LNCaP clone FGC (cell line): ENCODE results near the gene REM2.
"Not testable (repeated sequence)": the region's sequence is repeated elsewhere in the genome, so short reads cannot be mapped to it uniquely, and the experiment has no call there.

ENCODE experiments used
- DNase-seq: peaks from one replicate; pipeline ENCODE4 v3.0.0-alpha.2; 2011; ENCODE audit warnings: low read depth
- H3K4me3 ChIP-seq: 2 replicates; pipeline ENCODE4 v1.5.1; 2011; ENCODE audit warnings: mild to moderate bottlenecking, low read depth, low read length, control low read depth
- TF ChIP-seq, protein P1 (sequence below): IDR thresholded peaks from 2 replicates; pipeline ENCODE4 v1.5.1; 2012; ENCODE audit warnings: mild to moderate bottlenecking; ENCODE audit not compliant: control insufficient read depth, insufficient read depth; ENCODE audit errors: extremely low read depth

The REM2 gene

GRCh38 chr14:22910916-22911315 lies 27.9 kb downstream of the REM2 start:
- DNase-seq: no peak

DNA sequence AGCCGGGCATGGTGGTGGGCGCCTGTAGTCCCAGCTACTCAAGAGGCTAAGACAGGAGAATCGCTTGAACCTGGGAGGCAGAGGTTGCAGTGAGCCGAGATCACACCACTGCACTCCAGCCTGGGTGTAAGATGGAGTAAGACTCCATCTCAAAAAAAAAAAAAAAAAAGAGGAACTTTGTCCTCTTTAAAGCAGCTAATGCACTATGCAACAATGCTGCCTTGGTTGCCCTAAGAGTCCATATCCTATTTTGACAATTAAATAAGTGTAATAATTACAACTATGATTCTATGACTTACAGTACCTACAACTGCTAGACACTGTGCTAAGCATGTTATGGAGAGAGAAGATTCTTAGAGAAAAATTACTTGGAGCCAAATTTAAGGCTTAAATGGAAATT lies 31.8 kb downstream of the REM2 start:
- DNase-seq, H3K4me3 ChIP-seq: not testable (repeated sequence)

More at GRCh38 chr14:22910916-22911315, 27.9 kb downstream of the REM2 start:
- TF ChIP-seq, protein P1, sequence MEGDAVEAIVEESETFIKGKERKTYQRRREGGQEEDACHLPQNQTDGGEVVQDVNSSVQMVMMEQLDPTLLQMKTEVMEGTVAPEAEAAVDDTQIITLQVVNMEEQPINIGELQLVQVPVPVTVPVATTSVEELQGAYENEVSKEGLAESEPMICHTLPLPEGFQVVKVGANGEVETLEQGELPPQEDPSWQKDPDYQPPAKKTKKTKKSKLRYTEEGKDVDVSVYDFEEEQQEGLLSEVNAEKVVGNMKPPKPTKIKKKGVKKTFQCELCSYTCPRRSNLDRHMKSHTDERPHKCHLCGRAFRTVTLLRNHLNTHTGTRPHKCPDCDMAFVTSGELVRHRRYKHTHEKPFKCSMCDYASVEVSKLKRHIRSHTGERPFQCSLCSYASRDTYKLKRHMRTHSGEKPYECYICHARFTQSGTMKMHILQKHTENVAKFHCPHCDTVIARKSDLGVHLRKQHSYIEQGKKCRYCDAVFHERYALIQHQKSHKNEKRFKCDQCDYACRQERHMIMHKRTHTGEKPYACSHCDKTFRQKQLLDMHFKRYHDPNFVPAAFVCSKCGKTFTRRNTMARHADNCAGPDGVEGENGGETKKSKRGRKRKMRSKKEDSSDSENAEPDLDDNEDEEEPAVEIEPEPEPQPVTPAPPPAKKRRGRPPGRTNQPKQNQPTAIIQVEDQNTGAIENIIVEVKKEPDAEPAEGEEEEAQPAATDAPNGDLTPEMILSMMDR: no peak
- H3K4me3 ChIP-seq: no peak overlapping the region

GRCh38 chr14:22915886-22916521 lies 33.0 kb downstream of the REM2 start:
- TF ChIP-seq, protein P1: no peak
- no peak overlapping the region for H3K4me3 ChIP-seq
- no peak for DNase-seq

DNA sequence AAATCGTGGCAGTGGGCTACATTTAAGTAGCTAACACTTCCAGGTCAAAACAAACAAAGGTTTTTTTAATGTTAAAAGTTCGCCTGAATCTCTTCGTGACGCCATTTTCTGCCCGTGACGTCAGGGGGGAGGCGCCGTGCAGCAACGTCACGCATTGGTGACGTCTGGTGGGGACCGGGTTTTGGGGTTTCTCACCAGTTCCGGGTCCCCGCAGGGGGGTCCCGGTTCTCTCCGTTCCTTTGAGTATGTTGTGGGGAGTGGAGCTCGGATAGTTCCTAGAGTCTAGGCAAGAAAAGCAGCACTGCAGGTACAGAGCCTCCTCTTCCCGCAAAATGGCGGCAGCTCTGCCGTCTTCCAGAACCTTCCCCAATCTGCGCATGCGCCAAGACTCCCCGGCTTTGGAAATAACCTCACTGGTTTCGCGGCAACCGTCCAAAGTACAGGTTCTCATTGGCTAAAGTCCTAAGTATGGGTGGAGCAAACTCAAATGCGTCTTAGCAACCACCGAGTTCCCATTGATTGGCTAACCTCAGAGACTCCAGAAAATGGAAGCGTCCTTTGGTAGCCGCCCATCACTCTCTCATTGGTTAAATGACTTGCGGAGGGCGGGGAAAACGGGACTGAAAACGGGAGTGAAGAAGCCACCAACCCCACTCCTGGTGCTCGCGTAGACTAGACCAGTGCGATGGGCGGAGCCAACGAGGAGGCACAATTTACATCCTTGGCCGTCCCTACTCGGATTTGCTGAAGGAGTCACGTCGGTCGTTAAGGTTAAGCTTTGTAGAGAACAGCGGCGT lies 36.0 kb downstream of the REM2 start, which contains the start of gene RBM23:
Gene RBM23, minus strand, starts transcription at position 346 of the 797 bp plus-strand sequence.
- DNase-seq: peak; percentile 100
- TF ChIP-seq, protein P1: no peak
- H3K4me3 ChIP-seq: peak within 1 kb of the TSS; percentile 98

DNA sequence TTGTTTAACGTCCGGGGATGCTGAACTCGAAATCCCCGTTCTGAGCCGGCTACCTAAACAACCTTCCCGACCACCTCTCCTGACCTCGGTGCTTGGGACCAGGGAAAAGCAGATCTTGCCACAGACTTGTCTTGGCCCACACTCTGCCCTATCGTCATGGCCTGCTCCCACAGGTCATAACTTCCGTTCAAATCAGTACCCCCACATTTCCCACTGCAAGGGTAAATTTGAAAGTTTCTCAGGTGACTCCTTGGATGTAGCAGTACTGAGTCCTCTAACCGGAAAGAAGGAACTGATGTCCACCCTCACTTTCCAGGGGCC lies 36.5 kb downstream of the REM2 start:
- no peak for DNase-seq
- H3K4me3 ChIP-seq: peak overlapping the region; percentile 38

DNA sequence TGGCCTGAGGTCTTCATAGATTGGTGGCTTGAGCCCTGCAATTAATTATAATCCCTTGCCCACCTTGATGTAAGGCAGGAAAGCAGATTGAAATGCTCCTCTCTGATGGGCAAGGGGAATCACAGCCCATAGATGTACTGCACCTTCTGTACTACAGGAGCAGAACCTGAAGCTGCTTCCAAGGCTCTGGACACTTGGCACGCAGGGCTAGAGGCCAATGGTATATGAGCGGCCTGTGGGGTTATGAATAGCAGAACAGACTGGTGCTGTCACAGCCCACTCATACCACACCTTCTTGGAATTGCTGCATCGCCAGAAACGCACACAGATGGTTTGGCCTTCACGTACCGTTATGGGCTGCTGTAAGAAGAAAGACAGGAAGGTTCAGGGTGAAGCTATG lies 37.7 kb downstream of the REM2 start:
- no peak overlapping the region for H3K4me3 ChIP-seq
- no peak for DNase-seq
- TF ChIP-seq, protein P1: no peak

More for the DNA sequence above, 36.5 kb downstream of the REM2 start:
- TF ChIP-seq, protein P1: no peak

DNA sequence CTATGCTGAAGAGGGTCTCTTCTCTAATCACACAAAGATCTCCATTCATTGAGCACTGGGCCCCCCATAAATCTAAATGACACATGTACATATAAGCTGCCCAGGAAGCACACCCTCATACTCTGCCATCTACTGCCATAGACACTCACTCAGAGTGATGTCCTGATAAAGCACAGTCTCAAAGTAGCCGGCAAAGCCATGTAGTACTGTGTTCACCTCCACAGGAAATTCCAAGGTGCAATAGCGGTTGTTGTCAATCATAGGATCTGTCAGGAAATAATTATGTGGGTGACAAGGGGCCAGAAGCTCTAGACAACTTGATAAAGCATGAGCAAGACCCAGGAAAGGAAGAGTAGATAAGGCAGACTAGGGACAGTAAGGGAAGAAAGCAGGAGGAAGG lies 39.3 kb downstream of the REM2 start:
- TF ChIP-seq, protein P1: no peak
- DNase-seq: no peak
- H3K4me3 ChIP-seq: no peak overlapping the region
